Esophagus mucosa (tissue), 1 donor: ENCODE data around the gene MIGA1. TPM values are rescaled to one million over a fixed set of nuclear protein-coding genes. Genes with fewer than 3 reads are reported as not detected.
A peak's percentile ranks its signal among the peaks of the same experiment; 100 is the strongest.
"Not testable (repeated sequence)": the region's sequence is repeated elsewhere in the genome, so short reads cannot be mapped to it uniquely, and the experiment has no call there.

Experiments used
- ATAC-seq: fragments of 200-7000 bp; cut with Tn5 transposase; one replicate; pipeline ENCODE4 v1.9.1; 2020
- total RNA-seq: library from RNA; stranded (reverse); gene quantifications from one replicate; pipeline ENCODE4 v1.2.4, GENCODE V29; 2023
- donor health status: DM: yes; HTN: yes; CAD: no.

Gene MIGA1
- total RNA-seq, result 6.9 TPM

GRCh38 chr1:77779529-77780281, at the start of gene MIGA1:
Gene MIGA1 (plus strand): TSS chr1:77779649. CDS start chr1:77783253, 3,604 bp downstream.
- peak; percentile 99 for ATAC-seq

GRCh38 chr1:77732090-77732489, 47.4 kb upstream of the MIGA1 start:
- ATAC-seq, result no peak

- ATAC-seq, result no peak
These were observed 40.2 kb upstream of the MIGA1 start for GRCh38 chr1:77739235-77739634.

GRCh38 chr1:77741316-77741715, 38.1 kb upstream of the MIGA1 start:
- no peak for ATAC-seq

- no peak for ATAC-seq
These were observed 37.4 kb upstream of the MIGA1 start for GRCh38 chr1:77742011-77742555.

- ATAC-seq, result no peak
These were observed 34.9 kb upstream of the MIGA1 start for GRCh38 chr1:77744576-77744975.

GRCh38 chr1:77749489-77749888, 30.0 kb upstream of the MIGA1 start:
- not testable (repeated sequence) for ATAC-seq

GRCh38 chr1:77756052-77756754, 23.2 kb upstream of the MIGA1 start:
- ATAC-seq, result no peak

- no peak for ATAC-seq
These were observed 22.3 kb upstream of the MIGA1 start for GRCh38 chr1:77757066-77757584.

GRCh38 chr1:77757603-77758002, 21.8 kb upstream of the MIGA1 start:
- ATAC-seq, result no peak

- peak; percentile 96 for ATAC-seq
These were observed 20.1 kb upstream of the MIGA1 start, which contains the start of gene USP33 for GRCh38 chr1:77759071-77760028. Gene USP33 (minus strand): TSS chr1:77759852. CDS start chr1:77741697, 18,155 bp downstream.

- peak; percentile 74 for ATAC-seq
These were observed 17.4 kb upstream of the MIGA1 start for GRCh38 chr1:77762072-77762476.

- no peak for ATAC-seq
These were observed 11.4 kb upstream of the MIGA1 start for GRCh38 chr1:77768006-77768405.

- ATAC-seq, result no peak
These were observed 3.3 kb upstream of the MIGA1 start for GRCh38 chr1:77776007-77776700.

- no peak for ATAC-seq
These were observed 2.2 kb downstream of the MIGA1 start for GRCh38 chr1:77781683-77782082.

- no peak for ATAC-seq
These were observed 3.7 kb downstream of the MIGA1 start for GRCh38 chr1:77783141-77783540.

- ATAC-seq, result not testable (repeated sequence)
These were observed 6.8 kb downstream of the MIGA1 start for GRCh38 chr1:77786093-77786741.

GRCh38 chr1:77794550-77794949, 15.1 kb downstream of the MIGA1 start:
- no peak for ATAC-seq

- no peak for ATAC-seq
These were observed 17.4 kb downstream of the MIGA1 start for GRCh38 chr1:77796695-77797405.

GRCh38 chr1:77797991-77798390, 18.5 kb downstream of the MIGA1 start:
- ATAC-seq, result no peak
